ENCODE data around the gene ARHGAP27. TPM values are rescaled to one million over a fixed set of nuclear protein-coding genes. Genes with fewer than 3 reads are reported as not detected.

ARHGAP27 gene
- total and polyA plus RNA-seq, 2 of the 13 experiments (the other 11 are each of a cell fraction or from before 2014, with no cell fraction given), result 15.5 to 18.9 TPM

- TF ChIP-seq MIER2 (CRISPR knock-in tag; IDR thresholded peaks at IDR 0.05), result 0 out of 2 replicates have a peak, but pooled peaks have one; percentile 15
- TF ChIP-seq ZNF317 (CRISPR knock-in tag; IDR thresholded peaks at IDR 0.05), result no peak
- no peak for TF ChIP-seq ISX (CRISPR knock-in tag; conservative IDR thresholded peaks at IDR 0.05)
- peak; percentile 67; the same call in 1 of the 2 replicates for TF ChIP-seq ZNF205 (CRISPR knock-in tag; IDR thresholded peaks at IDR 0.05)
- no peak for TF ChIP-seq PHB2 (IDR thresholded peaks at IDR 0.05; ENCODE audit: partially characterized antibody)
- no peak for TF ChIP-seq SUZ12 (IDR thresholded peaks at IDR 0.05; ENCODE audit: low read depth, low read length)
- TF ChIP-seq SSRP1 (CRISPR knock-in tag; IDR thresholded peaks at IDR 0.05), result no peak
- TF ChIP-seq ZNF615 (CRISPR knock-in tag; IDR thresholded peaks at IDR 0.05; ENCODE audit: borderline replicate concordance), result 0 out of 2 replicates have a peak, but pooled peaks have one; percentile 22
- TF ChIP-seq ZNF780A (CRISPR knock-in tag; IDR thresholded peaks at IDR 0.05), result no peak
- TF ChIP-seq KDM1A (CRISPR knock-in tag; IDR thresholded peaks at IDR 0.05), result peak; percentile 45; the same call in 1 of the 2 replicates
- no peak for TF ChIP-seq SCMH1 (CRISPR knock-in tag; IDR thresholded peaks at IDR 0.05; ENCODE audit: borderline replicate concordance)
- TF ChIP-seq ZMYM3 (CRISPR knock-in tag; IDR thresholded peaks at IDR 0.05), result peak; percentile 55
- TF ChIP-seq, protein P1, sequence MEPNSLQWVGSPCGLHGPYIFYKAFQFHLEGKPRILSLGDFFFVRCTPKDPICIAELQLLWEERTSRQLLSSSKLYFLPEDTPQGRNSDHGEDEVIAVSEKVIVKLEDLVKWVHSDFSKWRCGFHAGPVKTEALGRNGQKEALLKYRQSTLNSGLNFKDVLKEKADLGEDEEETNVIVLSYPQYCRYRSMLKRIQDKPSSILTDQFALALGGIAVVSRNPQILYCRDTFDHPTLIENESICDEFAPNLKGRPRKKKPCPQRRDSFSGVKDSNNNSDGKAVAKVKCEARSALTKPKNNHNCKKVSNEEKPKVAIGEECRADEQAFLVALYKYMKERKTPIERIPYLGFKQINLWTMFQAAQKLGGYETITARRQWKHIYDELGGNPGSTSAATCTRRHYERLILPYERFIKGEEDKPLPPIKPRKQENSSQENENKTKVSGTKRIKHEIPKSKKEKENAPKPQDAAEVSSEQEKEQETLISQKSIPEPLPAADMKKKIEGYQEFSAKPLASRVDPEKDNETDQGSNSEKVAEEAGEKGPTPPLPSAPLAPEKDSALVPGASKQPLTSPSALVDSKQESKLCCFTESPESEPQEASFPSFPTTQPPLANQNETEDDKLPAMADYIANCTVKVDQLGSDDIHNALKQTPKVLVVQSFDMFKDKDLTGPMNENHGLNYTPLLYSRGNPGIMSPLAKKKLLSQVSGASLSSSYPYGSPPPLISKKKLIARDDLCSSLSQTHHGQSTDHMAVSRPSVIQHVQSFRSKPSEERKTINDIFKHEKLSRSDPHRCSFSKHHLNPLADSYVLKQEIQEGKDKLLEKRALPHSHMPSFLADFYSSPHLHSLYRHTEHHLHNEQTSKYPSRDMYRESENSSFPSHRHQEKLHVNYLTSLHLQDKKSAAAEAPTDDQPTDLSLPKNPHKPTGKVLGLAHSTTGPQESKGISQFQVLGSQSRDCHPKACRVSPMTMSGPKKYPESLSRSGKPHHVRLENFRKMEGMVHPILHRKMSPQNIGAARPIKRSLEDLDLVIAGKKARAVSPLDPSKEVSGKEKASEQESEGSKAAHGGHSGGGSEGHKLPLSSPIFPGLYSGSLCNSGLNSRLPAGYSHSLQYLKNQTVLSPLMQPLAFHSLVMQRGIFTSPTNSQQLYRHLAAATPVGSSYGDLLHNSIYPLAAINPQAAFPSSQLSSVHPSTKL (CRISPR knock-in tag; IDR thresholded peaks at IDR 0.05), result peak; percentile 92
- TF ChIP-seq, protein P2, sequence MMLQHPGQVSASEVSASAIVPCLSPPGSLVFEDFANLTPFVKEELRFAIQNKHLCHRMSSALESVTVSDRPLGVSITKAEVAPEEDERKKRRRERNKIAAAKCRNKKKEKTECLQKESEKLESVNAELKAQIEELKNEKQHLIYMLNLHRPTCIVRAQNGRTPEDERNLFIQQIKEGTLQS (CRISPR knock-in tag; IDR thresholded peaks at IDR 0.05), result peak; percentile 100
- TF ChIP-seq, protein P3, sequence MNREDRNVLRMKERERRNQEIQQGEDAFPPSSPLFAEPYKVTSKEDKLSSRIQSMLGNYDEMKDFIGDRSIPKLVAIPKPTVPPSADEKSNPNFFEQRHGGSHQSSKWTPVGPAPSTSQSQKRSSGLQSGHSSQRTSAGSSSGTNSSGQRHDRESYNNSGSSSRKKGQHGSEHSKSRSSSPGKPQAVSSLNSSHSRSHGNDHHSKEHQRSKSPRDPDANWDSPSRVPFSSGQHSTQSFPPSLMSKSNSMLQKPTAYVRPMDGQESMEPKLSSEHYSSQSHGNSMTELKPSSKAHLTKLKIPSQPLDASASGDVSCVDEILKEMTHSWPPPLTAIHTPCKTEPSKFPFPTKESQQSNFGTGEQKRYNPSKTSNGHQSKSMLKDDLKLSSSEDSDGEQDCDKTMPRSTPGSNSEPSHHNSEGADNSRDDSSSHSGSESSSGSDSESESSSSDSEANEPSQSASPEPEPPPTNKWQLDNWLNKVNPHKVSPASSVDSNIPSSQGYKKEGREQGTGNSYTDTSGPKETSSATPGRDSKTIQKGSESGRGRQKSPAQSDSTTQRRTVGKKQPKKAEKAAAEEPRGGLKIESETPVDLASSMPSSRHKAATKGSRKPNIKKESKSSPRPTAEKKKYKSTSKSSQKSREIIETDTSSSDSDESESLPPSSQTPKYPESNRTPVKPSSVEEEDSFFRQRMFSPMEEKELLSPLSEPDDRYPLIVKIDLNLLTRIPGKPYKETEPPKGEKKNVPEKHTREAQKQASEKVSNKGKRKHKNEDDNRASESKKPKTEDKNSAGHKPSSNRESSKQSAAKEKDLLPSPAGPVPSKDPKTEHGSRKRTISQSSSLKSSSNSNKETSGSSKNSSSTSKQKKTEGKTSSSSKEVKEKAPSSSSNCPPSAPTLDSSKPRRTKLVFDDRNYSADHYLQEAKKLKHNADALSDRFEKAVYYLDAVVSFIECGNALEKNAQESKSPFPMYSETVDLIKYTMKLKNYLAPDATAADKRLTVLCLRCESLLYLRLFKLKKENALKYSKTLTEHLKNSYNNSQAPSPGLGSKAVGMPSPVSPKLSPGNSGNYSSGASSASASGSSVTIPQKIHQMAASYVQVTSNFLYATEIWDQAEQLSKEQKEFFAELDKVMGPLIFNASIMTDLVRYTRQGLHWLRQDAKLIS (CRISPR knock-in tag; IDR thresholded peaks at IDR 0.05), result no peak
- peak; percentile 75; the same call in 1 of the 2 replicates for TF ChIP-seq ZNF446 (CRISPR knock-in tag; IDR thresholded peaks at IDR 0.05)
- TF ChIP-seq ZC3H13 (CRISPR knock-in tag; IDR thresholded peaks at IDR 0.05), result peak; percentile 41; the same call in 1 of the 2 replicates
- TF ChIP-seq ZNF883 (CRISPR knock-in tag; IDR thresholded peaks at IDR 0.05; ENCODE audit: not compliant biosample characterization), result no peak
- TF ChIP-seq RAD51 (IDR thresholded peaks at IDR 0.05; ENCODE audit: borderline replicate concordance), result no peak
- TF ChIP-seq, protein P4, sequence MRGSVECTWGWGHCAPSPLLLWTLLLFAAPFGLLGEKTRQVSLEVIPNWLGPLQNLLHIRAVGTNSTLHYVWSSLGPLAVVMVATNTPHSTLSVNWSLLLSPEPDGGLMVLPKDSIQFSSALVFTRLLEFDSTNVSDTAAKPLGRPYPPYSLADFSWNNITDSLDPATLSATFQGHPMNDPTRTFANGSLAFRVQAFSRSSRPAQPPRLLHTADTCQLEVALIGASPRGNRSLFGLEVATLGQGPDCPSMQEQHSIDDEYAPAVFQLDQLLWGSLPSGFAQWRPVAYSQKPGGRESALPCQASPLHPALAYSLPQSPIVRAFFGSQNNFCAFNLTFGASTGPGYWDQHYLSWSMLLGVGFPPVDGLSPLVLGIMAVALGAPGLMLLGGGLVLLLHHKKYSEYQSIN (CRISPR knock-in tag; IDR thresholded peaks at IDR 0.05; ENCODE audit: borderline replicate concordance), result no peak
These were observed 61.0 kb downstream of the ARHGAP27 start (continued) for GRCh38 chr17:45371414-45372324.

All from HepG2 (cell line).